AG09309 (cell line): ENCODE data around the gene PAIP1.

Experiments used
- DNase-seq: peaks from one replicate; pipeline ENCODE4 v3.0.0-alpha.2; 2010; ENCODE audit warnings: low read depth
- H3K4me3 ChIP-seq: 2 replicates; pipeline ENCODE4 v1.5.1; 2011; ENCODE audit warnings: mild to moderate bottlenecking, low read depth, low read length, moderate library complexity; ENCODE audit not compliant: control insufficient read depth
- TF ChIP-seq, protein P1 (sequence below): IDR thresholded peaks from 2 replicates; pipeline ENCODE4 v1.5.1; 2011; ENCODE audit warnings: mild to moderate bottlenecking, low read depth, low read length, inconsistent platforms; ENCODE audit not compliant: insufficient read depth, control insufficient read depth; ENCODE audit errors: missing control alignments

PAIP1 gene

GRCh38 chr5:43570450-43571158, 13.7 kb upstream of the PAIP1 start:
- H3K4me3 ChIP-seq: no peak overlapping the region
- TF ChIP-seq, protein P1, sequence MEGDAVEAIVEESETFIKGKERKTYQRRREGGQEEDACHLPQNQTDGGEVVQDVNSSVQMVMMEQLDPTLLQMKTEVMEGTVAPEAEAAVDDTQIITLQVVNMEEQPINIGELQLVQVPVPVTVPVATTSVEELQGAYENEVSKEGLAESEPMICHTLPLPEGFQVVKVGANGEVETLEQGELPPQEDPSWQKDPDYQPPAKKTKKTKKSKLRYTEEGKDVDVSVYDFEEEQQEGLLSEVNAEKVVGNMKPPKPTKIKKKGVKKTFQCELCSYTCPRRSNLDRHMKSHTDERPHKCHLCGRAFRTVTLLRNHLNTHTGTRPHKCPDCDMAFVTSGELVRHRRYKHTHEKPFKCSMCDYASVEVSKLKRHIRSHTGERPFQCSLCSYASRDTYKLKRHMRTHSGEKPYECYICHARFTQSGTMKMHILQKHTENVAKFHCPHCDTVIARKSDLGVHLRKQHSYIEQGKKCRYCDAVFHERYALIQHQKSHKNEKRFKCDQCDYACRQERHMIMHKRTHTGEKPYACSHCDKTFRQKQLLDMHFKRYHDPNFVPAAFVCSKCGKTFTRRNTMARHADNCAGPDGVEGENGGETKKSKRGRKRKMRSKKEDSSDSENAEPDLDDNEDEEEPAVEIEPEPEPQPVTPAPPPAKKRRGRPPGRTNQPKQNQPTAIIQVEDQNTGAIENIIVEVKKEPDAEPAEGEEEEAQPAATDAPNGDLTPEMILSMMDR: no peak
- no peak for DNase-seq

DNA sequence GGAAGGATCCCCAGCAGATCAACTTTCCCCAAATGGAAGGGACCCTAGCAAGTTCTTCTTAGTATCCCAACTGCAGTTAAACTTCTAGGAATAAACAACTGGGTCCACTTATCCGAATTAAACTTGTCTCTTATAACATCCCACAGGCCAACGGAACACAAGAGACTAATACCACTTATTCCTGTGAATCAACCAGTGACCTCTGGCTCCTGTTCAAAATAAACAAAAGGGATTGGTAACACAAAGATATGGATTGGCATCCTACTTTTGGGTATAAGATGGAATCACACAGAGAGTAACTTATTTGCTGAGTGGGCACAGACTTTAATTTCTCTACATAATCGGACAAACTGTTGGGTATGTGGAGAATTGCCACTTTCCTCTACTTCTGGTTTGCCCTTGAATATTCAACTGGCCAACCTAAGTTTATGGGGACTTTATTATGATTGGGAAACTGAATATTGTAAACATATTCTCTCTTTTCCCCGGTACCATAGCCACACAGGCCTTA, 12.4 kb upstream of the PAIP1 start:
- TF ChIP-seq, protein P1: no peak
- no peak overlapping the region for H3K4me3 ChIP-seq
- DNase-seq: no peak

- no peak for DNase-seq
- TF ChIP-seq, protein P1: no peak
- no peak overlapping the region for H3K4me3 ChIP-seq
Observed at GRCh38 chr5:43567967-43568366, 11.1 kb upstream of the PAIP1 start.

GRCh38 chr5:43565043-43565442, 8.2 kb upstream of the PAIP1 start:
- TF ChIP-seq, protein P1: no peak
- no peak for DNase-seq
- no peak overlapping the region for H3K4me3 ChIP-seq

- TF ChIP-seq, protein P1: no peak
- no peak overlapping the region for H3K4me3 ChIP-seq
- DNase-seq: no peak
Observed at GRCh38 chr5:43564289-43564850, 7.5 kb upstream of the PAIP1 start.

- H3K4me3 ChIP-seq: no peak overlapping the region
- no peak for DNase-seq
- TF ChIP-seq, protein P1: no peak
Observed at GRCh38 chr5:43563321-43563720, 6.4 kb upstream of the PAIP1 start.

DNA sequence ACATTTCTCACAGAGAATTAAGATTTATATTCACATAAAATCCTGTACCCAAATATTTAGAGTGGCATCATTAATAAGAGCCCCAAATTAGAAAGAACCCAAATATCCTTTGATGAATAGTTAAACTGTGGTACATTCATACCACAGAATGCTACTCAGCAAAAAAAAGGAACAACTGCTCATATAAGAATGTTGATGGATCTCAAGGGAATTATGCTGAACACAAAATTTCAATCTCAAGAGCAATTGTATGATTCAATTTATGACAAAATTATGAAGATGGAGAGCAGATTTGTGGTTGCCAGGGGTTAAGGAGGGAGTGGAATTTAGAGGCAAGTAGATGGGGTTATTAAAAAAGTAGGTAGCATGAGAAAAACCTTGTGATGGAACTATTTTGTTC, 4.5 kb upstream of the PAIP1 start:
- no peak overlapping the region for H3K4me3 ChIP-seq
- TF ChIP-seq, protein P1: no peak
- no peak for DNase-seq
